Bone marrow (tissue), 2 donors: ENCODE results near the gene MIP.
"Not testable (repeated sequence)": the region's sequence is repeated elsewhere in the genome, so short reads cannot be mapped to it uniquely, and the experiment has no call there.

ENCODE experiments used
- DNase-seq, 2 donors: peaks; one replicate each; lab custom pipeline; 2025; lab: John Stamatoyannopoulos, UW

The MIP gene

DNA sequence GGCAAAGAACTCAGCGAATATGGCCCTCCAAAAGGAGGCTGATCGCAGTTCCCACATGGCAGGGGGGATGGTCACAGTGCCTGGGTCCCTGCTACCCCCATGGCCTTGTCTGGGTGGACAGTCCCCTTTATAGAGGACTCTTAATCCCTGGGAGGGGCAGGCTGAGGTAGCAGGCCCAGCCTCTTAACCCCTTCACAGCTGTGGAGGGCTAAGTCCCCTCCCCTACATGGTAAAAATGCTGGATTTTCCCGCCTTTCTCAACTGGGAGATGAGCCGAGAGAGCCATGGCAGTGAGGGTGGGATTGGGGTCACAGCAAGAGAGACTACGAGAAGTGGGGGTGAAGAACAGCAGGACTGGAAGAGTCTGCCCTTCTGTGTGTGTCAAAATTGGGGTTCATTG, at the start of gene MIP:
MIP (minus strand) TSS at position 101 of the 400 bp plus-strand sequence; CDS start at position 57, 44 bp downstream.
- no peak for DNase-seq

DNA sequence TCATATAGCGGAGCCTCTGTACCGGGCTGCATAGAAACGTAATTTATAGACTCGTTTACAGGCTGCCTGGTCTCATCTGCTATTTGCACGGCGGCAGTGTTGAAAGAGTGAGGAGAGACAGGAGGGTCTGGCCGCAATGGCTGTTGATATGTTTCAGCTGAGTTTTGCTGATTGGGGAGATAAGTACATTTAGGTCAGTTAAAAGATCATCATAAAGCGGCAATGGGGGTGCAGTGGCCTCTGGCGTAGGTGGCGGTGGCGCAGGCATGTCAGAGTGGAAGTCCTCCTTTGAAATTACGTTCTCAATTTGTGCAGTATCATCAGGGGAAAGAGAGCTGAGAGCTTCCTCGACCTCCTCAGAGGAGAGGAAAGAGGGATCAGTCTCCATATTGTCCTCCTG, 45.4 kb upstream of the MIP start:
- not testable (repeated sequence) for DNase-seq

DNA sequence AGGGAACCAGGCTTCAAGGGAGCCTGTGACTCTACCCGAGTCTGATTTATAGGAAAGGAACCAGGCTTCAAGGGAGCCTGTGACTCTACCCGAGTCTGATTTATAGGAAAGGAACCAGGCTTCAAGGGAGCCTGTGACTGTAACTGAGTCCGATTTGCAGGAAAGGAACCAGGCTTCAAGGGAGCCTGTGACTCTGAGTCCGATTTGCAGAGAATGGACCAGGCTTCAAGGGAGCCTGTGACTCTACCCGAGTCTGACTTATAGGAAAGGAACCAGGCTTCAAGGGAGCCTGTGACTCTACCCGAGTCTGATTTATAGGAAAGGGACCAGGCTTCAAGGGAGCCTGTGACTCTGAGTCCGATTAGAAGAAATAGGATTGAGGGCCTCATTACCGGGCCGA, 45.0 kb upstream of the MIP start:
- not testable (repeated sequence) for DNase-seq

DNA sequence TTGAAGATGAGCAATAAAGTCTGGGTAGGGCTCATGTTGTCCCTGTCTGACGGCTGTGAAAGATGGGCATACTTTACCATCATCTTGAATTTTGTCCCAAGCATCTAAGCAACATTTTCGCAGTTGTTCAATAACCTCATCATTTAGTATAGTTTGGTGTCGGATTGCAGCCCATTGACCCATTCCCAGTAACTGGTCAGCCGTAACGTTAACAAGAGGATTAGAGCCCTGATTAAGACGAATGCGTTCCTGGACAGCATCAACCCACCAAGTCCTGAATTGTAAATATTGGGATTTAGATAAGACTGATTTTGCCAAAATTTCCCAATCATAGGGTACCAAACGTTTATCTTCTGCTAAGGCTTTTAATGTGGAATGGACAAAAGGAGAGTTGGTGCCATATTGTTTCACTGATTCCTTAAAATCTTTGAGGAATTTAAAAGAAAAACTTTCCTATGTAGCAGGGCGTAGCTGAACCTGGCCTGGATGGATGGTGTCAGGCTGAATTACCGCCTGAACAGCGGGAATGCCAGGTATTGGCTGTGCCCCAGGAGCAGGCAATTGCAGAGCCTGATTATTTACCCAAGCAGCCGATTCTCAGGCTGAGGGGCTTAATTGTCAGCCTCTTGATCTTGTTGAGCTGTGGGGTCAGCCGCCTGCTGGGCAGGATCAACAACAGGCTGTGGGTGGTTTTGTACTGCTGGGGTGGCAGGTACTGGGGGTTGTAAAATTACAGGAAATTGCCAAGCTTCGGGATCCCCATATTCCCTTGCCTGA, 43.9 kb upstream of the MIP start:
- DNase-seq = not testable (repeated sequence)

DNA sequence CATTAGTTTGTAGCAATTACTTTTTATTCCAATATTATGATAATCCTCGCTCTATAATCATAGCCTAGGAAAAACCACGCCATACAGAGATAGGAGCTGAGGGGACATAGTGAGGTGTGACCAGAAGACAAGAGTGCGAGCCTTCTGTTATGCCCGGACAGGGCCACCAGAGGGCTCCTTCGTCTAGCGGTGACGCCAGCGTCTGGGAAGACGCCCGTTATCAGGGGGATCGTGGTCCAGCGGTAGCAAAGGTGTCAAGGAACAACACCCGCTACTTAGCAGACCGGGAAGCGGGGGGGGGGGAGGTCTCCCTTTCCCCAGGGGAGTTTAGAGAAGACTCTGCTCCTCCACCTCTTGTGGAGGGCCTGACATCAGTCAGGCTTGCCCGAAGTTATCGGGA, 42.2 kb upstream of the MIP start:
- peak in 1 of 2 donors; percentile 3 for DNase-seq

DNA sequence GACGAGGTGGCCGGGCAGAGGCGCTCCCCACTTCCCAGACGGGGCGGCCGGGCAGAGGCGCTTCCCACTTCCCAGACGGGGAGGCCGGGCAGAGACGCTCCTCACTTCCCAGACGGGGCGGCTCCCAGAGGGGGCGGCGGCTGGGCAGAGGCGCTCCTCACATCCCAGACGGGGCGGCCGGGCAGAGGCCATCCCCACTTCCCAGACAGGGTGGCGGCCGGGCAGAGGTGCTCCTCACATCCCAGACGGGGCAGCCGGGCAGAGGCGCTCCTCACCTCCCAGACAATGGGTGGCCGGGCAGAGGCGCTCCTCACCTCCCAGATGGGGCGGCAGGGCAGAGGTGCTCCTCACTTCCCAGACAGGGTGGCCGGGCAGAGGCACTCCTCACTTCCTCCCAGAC, 40.0 kb upstream of the MIP start:
- DNase-seq = not testable (repeated sequence)

DNA sequence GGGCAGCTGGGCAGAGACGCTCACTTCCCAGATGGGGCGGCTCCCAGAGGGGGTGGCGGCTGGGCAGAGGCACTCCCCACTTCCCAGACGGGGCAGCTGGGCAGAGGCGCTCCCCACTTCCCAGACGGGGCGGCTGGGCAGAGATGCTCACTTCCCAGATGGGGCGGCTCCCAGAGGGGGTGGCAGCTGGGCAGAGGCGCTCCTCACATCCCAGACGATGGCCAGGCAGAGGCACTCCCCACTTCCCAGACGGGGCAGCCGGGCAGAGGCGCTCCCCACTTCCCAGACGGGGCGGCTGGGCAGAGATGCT, 39.6 kb upstream of the MIP start:
- DNase-seq = not testable (repeated sequence)

DNA sequence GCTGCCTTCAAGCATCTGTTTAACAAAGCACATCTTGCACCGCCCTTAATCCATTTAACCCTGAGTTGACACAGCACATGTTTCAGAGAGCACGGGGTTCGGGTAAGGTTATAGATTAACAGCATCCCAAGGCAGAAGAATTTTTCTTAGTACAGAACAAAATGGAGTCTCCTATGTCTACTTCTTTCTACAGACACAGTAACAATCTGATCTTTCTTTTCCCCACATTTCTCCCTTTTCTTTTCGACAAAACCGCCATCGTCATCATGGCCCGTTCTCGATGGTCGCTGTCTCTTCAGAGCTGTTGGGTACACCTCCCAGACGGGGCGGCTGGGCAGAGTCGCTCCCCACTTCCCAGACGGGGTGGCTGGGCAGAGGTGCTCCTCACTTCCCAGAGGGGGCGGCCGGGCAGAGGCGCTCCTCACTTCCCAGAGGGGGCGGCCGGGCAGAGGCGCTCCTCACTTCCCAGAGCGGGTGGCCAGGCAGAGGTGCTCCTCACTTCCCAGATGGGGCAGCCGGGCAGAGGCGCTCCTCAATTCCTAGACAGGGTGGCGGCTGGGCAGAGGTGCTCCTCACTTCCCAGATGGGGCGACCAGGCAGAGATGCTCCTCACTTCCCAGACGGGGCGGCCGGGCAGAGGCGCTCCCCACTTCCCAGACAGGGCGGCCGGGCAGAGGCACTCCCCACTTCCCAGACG, 39.1 kb upstream of the MIP start:
- not testable (repeated sequence) for DNase-seq

DNA sequence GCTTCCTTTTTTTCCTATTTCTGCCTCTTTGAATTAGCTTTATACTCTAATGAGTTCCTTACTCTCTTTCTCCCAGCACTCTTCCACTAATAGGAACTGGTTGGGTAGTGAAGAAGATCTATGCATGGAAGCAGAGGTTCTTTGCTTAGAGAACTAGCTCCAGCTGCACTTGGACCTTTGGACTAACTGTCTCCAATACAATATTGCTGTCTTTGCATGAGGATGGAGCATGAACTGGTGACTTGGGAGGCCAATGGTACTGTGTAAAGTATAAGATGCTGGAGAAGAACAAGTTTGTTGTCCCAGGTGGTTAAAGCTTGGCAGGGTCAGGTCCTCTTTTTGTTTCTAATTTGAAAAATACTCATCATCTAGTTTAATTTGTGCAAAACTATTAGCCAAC, 35.9 kb upstream of the MIP start:
- DNase-seq = no peak

DNA sequence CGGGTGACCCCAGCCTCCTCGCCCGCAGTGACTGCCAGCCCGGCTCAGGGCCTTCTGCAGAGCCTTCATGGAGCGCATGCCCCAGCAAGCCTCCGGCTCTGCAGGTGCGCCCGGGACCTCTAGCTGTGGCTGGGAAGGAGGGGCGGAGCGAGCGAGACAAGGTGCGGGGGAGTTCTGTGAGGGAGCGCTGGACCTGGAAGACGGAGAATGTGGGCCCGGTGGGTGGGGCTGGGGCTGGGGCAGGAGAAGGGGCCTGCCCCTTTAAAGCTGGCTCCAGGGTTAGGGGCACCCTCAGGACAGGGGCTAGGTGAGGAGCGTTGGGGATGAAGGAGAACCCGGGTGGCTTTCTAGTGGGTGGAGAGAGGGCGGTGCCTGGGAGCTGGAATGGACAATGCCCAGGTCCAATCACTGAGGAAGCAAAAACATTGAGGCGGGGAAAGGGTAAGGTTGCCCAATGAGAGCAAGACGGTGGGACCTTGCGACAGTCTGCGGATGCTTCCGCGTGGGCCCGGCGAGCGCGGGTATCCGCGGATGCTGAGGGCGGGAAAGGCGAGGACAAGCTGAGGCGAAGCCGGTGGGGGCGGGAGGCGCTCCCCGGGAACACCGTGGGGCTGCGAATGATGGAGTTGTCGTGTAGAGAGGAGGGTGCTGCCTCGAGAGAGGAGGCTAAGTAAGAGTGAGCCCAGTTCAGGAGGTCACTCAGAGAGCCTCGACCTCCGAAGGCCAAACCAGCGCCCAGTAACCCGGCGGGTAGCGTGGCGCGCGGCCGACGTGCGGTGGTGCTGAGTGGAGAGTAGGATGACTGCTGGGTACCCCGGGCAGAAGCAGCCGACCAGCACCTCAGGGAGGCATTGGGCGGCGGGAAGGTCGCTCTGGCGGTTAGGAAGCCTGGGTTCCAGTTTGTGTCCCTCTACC, 33.8 kb upstream of the MIP start, which contains the start of gene GLS2:
GLS2 (minus strand) TSS at position 121 of the 915 bp plus-strand sequence; CDS start at position 78, 43 bp downstream.
- DNase-seq = peak in 1 of 2 donors; percentile 18

DNA sequence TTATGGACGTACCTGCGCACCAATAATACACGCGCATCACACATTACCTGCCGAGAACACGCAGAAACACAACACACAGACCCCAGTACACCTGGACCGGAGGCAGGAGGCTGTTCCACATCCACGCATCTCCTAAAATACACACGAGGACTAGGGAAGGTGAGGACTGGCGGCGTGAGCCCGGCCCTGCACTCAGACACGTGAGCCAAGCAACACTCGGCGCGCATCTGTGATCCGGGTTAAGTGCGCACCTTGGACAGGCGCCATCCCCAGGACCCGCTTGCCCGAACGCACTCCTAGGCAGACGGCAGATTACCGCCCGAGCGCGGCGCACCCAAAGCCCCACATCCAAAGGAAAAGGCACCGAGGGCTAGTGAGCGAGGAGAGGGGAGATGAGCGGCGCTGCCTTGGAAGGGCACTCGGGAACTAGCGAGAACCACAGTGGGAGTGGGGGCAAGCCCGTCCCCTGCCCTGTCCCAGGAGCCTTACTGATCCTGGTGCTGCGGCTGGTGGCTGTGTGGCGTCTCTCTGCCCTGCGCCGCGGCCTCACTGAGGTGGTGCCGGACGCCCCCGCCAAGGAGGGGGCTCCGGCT, 33.1 kb upstream of the MIP start:
- DNase-seq = no peak

DNA sequence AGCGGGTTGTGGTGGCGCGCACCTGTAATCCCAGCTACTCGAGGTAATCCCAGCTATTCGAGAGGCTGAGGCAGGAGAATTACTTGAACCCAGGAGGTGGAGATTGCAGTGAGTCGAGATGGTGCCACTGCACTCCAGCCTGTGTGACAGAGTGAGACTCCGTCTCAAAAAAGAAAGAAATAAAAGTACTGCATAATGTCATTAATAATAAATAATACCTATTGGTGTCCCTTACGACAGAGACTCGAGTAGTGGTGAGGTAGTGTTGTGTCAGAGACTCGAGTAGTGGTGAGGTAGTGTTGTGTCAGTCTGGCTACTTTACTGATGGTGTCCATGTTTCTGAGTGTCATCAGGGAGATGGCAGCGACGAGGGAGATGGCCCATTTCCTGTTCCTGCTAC, 32.2 kb upstream of the MIP start:
- no peak for DNase-seq

DNA sequence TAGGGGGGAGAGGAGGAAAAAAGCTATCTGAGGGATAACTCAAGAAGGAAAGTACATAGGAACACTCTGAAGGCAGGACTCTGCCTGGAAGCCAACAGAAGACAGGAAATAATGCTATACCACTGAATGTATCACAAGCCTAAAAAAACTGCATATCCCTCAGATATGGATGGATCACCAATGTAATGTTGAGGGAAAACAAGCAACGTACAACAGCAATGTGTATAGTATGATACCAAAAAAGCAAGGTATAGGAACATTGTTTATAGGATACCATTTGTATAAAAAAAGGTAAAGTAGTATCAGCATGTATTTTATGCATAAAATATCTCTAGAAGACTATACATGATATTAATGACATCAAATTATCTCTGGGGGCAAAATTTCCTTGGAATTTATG, 30.1 kb upstream of the MIP start:
- DNase-seq = no peak

DNA sequence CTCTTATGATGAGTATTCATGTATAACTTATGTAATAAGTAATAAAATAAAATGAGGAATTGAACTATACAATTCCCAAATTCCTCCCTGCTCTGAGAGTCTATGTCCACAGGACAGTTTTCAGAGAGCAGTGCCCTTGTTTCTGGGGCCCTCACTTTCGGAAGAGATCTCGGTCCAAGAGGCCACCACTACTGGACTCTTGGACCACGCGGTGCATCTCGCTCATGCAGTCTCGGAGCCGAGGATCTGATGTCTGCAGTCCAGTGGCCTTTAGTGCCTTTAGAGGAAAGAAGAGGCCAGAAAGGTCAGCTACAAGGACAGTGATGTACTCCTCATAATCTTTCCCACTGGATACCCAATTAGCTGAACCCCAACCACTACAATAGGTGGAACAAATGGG, 25.2 kb upstream of the MIP start:
- no peak for DNase-seq

DNA sequence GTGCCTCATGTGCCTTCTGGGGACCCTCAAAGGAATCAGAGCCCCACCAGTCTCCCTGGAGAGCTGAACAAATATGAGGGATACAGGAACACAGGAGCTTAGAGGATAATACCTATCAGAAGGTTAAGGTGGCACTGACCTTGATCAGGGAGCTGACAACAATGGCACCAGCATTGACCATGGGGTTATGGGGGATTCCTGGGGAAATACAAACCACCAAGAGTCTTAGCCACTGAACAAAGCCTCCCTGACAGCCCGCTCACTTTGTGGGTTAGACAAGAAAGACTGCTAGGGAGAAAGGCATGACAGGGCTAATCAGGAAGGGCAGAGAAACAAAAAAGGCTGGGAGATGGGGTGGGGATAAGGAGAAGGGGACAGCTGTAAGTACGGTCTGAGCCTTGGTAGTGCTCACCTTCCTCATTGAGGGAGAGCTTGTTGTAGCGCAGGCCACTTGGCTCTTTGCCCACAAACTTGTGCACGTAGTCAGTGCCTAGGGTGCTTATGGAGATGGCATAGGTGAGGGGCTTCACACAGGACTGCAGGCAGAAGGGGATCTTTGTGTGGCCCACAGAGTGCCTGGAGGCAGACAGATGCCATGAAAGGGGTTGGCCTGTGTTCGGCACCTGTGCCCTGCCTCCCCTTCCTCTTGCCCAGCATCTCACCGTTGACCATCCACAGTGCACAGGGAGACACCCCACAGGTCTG, 23.2 kb upstream of the MIP start:
- DNase-seq = no peak

DNA sequence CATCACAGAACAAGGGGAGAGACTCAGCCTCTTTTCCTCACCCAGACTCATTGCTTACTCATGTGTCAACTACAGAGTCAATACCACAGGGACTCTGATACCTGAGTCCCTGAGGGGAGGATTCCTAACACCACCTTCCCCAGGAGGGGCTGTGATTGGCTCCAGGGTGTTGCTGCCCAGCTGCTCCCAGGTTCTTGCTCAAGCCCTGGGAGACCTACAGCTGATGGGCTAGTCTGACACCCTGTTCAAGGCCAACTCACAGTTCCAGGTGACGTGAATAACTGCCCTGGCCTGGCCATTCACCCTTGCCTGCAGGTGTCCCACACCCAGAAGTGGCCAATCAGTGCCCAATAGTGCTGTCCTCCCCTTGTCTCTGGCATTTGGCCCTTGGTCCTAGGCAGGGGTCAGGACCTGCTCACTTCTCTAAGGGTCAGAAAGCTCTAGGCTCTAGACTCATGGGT, 22.5 kb upstream of the MIP start:
- DNase-seq = no peak

DNA sequence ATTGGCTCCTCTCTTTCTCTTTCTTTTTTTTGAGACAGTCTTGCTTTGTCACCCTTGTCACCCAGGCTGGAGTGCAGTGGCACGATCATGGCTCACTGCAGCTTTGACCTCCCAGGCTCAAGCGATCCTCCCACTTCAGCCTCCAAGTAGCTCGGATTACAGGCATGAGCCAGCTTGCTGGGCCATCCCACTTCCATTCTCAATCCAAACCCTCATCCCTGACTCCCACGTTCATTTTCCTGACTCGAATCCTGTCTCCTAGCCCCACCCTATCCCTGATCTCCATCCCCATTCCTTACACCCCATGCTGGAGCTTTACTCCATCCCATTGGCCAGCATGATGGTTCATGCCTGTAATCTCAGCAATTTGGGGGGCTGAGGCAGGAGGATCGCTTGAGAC, 21.7 kb upstream of the MIP start:
- DNase-seq = no peak

DNA sequence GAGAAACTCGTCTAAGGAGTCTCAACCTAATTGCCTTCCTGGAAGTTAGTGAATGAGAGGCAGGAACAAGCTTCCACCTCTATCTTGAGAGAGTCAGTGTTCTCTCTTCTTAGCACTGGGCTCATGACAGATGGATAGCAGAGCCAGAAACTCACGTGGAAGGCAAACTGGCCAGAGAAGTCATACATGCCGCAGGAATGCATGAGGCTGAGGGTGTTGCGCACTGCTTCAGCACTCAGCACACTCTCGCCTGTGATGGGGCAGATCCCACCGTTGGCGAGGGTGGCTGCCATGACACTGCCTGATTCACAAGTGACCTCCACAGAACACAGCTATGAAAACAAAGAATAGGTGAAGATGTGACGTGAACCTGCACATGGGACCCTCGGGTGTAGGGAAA, 19.9 kb upstream of the MIP start:
- DNase-seq = no peak

DNA sequence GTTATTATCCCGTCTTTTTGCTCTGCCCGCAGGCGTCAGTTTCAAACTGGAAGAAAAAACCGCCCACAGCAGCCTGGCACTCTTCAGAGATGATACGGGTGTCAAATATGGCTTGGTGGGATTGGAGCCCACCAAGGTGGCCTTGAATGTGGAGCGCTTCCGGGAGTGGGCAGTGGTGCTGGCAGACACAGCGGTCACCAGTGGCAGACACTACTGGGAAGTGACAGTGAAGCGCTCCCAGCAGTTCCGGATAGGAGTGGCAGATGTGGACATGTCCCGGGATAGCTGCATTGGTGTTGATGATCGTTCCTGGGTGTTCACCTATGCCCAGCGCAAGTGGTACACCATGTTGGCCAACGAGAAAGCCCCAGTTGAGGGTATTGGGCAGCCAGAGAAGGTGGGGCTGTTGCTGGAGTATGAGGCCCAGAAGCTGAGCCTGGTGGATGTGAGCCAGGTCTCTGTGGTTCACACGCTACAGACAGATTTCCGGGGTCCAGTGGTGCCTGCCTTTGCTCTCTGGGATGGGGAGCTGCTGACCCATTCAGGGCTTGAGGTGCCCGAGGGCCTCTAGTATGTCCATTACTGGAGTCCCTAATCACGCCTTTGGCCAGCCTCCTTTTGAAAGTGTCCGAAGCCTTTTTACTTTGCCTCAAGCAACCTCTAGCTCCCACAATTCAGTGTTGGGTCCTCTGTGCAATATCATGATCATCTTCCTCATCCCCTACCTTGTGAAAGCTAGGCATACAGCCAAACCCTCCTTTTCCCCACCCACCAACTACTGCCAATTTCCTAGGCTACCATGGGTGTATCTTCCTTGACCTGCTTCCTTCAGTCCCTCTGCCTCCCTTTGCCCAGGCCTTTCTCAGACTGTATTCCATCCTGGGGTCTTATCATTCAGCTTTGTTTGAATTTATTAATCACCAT, 14.8 kb upstream of the MIP start:
- DNase-seq = no peak
